Calu3 (cell line): ENCODE measurements around the gene PACRG. TPM values are rescaled to one million over a fixed set of nuclear protein-coding genes. Genes with fewer than 3 reads are reported as not detected.

Source experiments
- BruUV-seq: library from RNA; stranded (reverse); fragments of 400-500 nt; replicated peaks from 2 replicates; lab custom pipeline; 2021; lab: Mats Ljungman, UMichigan
- CTCF ChIA-PET: fragments of 300-600 bp; sonication (Branson Sonifier 250); formaldehyde crosslinking; loops from one replicate; lab custom pipeline; 2022; ENCODE audit warnings: antibody characterized with exemption; lab: Charles Lee
- DNase-seq: peaks from one replicate; pipeline ENCODE4 v3.0.0; 2022
- H3K27ac Mint-ChIP-seq: one replicate; pipeline ENCODE4 v1.8.0; 2022; ENCODE audit warnings: mixed read lengths; ENCODE audit not compliant: unreplicated experiment
- H3K27me3 Mint-ChIP-seq: one replicate; pipeline ENCODE4 v1.8.0; 2022; ENCODE audit warnings: mixed read lengths; ENCODE audit not compliant: unreplicated experiment
- H3K36me3 Mint-ChIP-seq: one replicate; pipeline ENCODE4 v1.8.0; 2022; ENCODE audit warnings: mild to moderate bottlenecking, moderate library complexity, mixed read lengths; ENCODE audit not compliant: insufficient read depth, unreplicated experiment
- H3K4me1 Mint-ChIP-seq: one replicate; pipeline ENCODE4 v1.8.0; 2022; ENCODE audit warnings: mild to moderate bottlenecking, low read depth, mixed read lengths; ENCODE audit not compliant: unreplicated experiment
- H3K4me3 Mint-ChIP-seq: one replicate; pipeline ENCODE4 v1.8.0; 2022; ENCODE audit warnings: mild to moderate bottlenecking, low read depth, moderate library complexity, mixed read lengths; ENCODE audit not compliant: unreplicated experiment
- H3K9me3 Mint-ChIP-seq: one replicate; pipeline ENCODE4 v1.8.0; 2022; ENCODE audit warnings: low read depth, mixed read lengths; ENCODE audit not compliant: unreplicated experiment
- intact Hi-C: fragments of 100-400 bp; cut with micrococcal nuclease; formaldehyde crosslinking; loops from one replicate; pipeline ENCODE4 v1.10.0; 2022; ENCODE audit not compliant: unreplicated experiment
- total RNA-seq: library from RNA; stranded (reverse); gene quantifications from 2 replicates; pipeline ENCODE4 v1.2.3, GENCODE V29; 2022
- TF ChIP-seq, protein P1 (sequence below): fragments of 200-600 bp; IDR thresholded peaks from one replicate; pipeline ENCODE4 v1.8.0; 2022; ENCODE audit warnings: antibody characterized with exemption; ENCODE audit not compliant: unreplicated experiment

The PACRG gene
- total RNA-seq, 1 experiment from 2014 or later = 1.5 TPM

DNA sequence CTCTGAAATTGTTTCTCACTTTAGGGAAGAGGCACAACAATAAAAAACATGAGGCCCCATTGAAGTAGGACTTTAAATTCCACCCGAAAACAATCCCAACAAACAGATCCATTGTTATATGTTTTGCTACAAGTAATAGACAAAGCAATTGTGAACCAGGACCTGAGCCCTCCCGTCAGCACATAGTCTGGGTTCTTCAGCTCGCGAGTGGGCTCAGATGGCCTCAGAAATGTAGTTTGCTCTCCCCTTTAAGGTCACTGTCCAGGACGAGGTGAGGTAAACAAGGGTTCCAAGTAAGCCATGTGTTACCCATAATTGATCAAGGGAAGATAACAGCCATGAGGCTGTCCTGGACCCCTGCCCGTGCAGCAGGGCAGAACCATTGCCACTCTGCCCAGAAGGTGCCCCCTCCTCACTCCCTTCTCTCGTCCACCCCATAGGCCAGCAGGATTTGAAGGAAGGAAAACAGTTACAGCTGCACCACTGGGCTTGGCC is 526.6 kb downstream of the PACRG start:
- Mint-ChIP-seq H3K4me3 (no peak overlapping the region), H3K9me3 (no peaks in the 10 kb centered on the region), H3K4me1 (no peaks in the 10 kb centered on the region), H3K27me3 (no peaks in the 10 kb centered on the region), H3K27ac (no peak overlapping the region), H3K36me3 (no peaks in the 10 kb centered on the region)
- intact Hi-C loops = no loop called here
- CTCF ChIA-PET = no interaction called here
- TF ChIP-seq, protein P1, sequence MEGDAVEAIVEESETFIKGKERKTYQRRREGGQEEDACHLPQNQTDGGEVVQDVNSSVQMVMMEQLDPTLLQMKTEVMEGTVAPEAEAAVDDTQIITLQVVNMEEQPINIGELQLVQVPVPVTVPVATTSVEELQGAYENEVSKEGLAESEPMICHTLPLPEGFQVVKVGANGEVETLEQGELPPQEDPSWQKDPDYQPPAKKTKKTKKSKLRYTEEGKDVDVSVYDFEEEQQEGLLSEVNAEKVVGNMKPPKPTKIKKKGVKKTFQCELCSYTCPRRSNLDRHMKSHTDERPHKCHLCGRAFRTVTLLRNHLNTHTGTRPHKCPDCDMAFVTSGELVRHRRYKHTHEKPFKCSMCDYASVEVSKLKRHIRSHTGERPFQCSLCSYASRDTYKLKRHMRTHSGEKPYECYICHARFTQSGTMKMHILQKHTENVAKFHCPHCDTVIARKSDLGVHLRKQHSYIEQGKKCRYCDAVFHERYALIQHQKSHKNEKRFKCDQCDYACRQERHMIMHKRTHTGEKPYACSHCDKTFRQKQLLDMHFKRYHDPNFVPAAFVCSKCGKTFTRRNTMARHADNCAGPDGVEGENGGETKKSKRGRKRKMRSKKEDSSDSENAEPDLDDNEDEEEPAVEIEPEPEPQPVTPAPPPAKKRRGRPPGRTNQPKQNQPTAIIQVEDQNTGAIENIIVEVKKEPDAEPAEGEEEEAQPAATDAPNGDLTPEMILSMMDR = no peak
- no peak for DNase-seq
- no TSS peak for BruUV-seq

DNA sequence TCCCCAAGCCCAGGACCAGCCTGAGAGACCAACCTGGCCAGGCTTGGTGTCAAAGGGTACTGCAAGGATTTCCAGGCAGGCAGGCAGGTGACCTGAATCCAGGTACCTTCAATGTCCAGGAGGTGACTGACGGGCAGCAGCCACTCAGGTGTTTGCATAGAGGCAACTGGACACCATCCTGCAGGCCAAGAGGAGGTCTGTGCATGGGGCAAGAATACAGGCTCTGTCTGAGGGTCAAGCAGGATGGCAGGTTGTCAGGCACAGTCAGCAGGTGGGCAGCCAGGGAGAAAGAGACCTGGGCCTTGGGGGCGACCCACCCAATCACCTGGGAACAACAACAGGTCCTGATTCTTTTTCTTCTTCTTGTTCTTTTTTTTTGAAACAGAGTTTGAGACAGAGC is 527.5 kb downstream of the PACRG start:
- TF ChIP-seq, protein P1 = no peak
- BruUV-seq = no TSS peak
- no peak overlapping the region for H3K4me3 Mint-ChIP-seq
- H3K4me1 Mint-ChIP-seq = no peaks in the 10 kb centered on the region
- CTCF ChIA-PET = no interaction called here
- H3K27ac Mint-ChIP-seq = no peak overlapping the region
- H3K9me3 Mint-ChIP-seq = peaks cover 3% of the 10 kb centered on the region
- H3K36me3 Mint-ChIP-seq = no peaks in the 10 kb centered on the region
- DNase-seq = no peak
- peaks cover 4% of the 10 kb centered on the region for H3K27me3 Mint-ChIP-seq
- intact Hi-C loops = no loop called here

- H3K27ac Mint-ChIP-seq = no peak overlapping the region
- CTCF ChIA-PET = no interaction called here
Measured at GRCh38 chr6:163259689-163260088, 531.9 kb downstream of the PACRG start.

DNA sequence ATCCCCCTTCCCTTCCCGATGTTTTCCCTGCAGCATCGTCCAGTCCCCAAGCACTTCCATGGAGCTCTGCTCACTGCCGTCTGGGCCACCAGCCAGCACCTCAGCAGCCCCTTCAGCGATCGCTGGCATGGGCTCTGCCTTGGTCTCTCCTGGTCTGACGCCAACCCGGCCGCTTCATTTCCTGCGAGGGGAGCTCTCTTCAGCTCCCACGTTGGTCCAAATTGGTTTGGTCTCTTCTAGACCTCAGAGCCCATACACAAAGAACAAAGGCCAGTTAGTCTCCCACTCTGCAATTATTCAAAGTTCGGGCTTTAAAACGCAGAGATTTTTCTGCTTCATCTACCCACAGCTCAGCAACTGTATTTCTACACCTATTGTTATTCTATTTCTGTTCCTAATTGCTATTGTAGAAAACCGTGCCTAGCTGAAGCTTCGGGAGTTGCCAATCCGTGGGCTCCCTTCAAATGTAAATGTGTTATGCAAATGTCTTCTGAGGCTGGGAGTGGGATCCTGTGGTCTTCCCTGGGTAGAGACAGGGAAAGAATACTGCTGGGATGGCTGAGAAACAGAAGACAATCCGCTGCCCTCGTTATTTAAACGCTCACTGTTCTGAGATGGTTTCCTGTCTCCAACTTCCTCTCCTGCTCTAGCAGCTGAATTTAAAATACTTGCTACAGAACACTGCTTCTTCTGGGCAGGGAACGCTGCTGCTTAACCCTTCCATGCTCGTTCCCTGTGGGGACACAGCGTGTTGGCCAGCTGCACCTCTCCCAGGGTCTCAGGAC is 532.5 kb downstream of the PACRG start:
- CTCF ChIA-PET = no interaction called here
- no TSS peak for BruUV-seq

More at GRCh38 chr6:163259689-163260088, 531.9 kb downstream of the PACRG start:
- H3K36me3 Mint-ChIP-seq = no peaks in the 10 kb centered on the region
- H3K4me1 Mint-ChIP-seq = peaks cover 8% of the 10 kb centered on the region
- H3K4me3 Mint-ChIP-seq = no peak overlapping the region
- peaks cover 3% of the 10 kb centered on the region for H3K9me3 Mint-ChIP-seq
- no TSS peak for BruUV-seq
- peaks cover 7% of the 10 kb centered on the region for H3K27me3 Mint-ChIP-seq
- TF ChIP-seq, protein P1 = no peak
- intact Hi-C loops = no loop called here
- DNase-seq = no peak

More for the DNA sequence above, 532.5 kb downstream of the PACRG start:
- Mint-ChIP-seq H3K27ac (no peak overlapping the region), H3K4me1 (peaks cover 11% of the 10 kb centered on the region), H3K9me3 (peaks cover 3% of the 10 kb centered on the region), H3K36me3 (no peaks in the 10 kb centered on the region), H3K27me3 (peaks cover 7% of the 10 kb centered on the region), H3K4me3 (no peak overlapping the region)
- intact Hi-C loops = no loop called here
- DNase-seq = no peak
- TF ChIP-seq, protein P1 = no peak
